Brain microvascular endothelial cell (primary cell): ENCODE measurements around the gene TRPV5.

Experiments used
- DNase-seq: peaks from one replicate; pipeline ENCODE4 v3.0.0-alpha.2; 2020
- H3K27ac ChIP-seq: fragments of 250-450 bp; sonication (Bioruptor Pico); 2 replicates; pipeline ENCODE4 v1.5.1; 2020; ENCODE audit warnings: mild to moderate bottlenecking, moderate library complexity
- H3K27me3 ChIP-seq: fragments of 250-450 bp; sonication (Bioruptor Pico); replicated peaks from 2 replicates; pipeline ENCODE4 v1.5.1; 2020; ENCODE audit warnings: mild to moderate bottlenecking
- H3K36me3 ChIP-seq: fragments of 250-450 bp; sonication (Bioruptor Pico); replicated peaks from 2 replicates; pipeline ENCODE4 v1.5.1; 2020; ENCODE audit warnings: mild to moderate bottlenecking
- H3K4me3 ChIP-seq: 2 replicates; pipeline ENCODE4 v1.5.1; 2011; ENCODE audit warnings: low read depth, mild to moderate bottlenecking, control low read depth, low read length, moderate library complexity
- in situ Hi-C: cut with HindIII; loops from 2 replicates; pipeline ENCODE4 v1.10.0; 2017; ENCODE audit warnings: low sequenced_read_pairs, low pct_ligation_motif_present
- TF ChIP-seq, protein P1 (sequence below): IDR thresholded peaks from 2 replicates; pipeline ENCODE4 v1.5.1; 2011; ENCODE audit warnings: low read depth, mild to moderate bottlenecking, moderate library complexity, low read length, control low read depth, inconsistent platforms; ENCODE audit errors: missing control alignments

TRPV5 gene

DNA sequence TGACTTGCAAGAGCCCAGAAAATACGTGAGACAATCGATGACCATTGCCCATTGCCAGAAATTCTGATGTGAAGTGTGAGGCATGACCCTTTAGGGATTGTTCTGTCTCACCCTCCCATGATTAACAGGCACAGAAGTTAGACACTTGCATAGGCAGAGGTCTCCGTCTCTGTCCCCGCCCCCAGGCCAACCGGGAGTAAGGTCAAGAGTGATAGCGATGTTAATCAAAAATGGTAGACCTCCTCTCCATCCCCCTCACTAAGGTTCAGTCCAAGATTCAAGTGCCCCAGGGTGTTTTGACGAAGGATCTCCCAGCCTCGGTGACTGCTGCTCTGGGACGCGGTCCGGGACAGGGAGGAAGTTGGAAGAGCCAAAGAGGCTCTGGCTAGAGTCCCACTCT, 25.3 kb downstream of the TRPV5 start:
- H3K4me3 ChIP-seq, result no peak overlapping the region
- H3K27ac ChIP-seq, result no peak overlapping the region
- in situ Hi-C loops, result no loop called here
- no peaks in the 10 kb centered on the region for H3K27me3 ChIP-seq
- DNase-seq, result no peak
- TF ChIP-seq, protein P1, sequence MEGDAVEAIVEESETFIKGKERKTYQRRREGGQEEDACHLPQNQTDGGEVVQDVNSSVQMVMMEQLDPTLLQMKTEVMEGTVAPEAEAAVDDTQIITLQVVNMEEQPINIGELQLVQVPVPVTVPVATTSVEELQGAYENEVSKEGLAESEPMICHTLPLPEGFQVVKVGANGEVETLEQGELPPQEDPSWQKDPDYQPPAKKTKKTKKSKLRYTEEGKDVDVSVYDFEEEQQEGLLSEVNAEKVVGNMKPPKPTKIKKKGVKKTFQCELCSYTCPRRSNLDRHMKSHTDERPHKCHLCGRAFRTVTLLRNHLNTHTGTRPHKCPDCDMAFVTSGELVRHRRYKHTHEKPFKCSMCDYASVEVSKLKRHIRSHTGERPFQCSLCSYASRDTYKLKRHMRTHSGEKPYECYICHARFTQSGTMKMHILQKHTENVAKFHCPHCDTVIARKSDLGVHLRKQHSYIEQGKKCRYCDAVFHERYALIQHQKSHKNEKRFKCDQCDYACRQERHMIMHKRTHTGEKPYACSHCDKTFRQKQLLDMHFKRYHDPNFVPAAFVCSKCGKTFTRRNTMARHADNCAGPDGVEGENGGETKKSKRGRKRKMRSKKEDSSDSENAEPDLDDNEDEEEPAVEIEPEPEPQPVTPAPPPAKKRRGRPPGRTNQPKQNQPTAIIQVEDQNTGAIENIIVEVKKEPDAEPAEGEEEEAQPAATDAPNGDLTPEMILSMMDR, result no peak
- H3K36me3 ChIP-seq, result no peaks in the 10 kb centered on the region

DNA sequence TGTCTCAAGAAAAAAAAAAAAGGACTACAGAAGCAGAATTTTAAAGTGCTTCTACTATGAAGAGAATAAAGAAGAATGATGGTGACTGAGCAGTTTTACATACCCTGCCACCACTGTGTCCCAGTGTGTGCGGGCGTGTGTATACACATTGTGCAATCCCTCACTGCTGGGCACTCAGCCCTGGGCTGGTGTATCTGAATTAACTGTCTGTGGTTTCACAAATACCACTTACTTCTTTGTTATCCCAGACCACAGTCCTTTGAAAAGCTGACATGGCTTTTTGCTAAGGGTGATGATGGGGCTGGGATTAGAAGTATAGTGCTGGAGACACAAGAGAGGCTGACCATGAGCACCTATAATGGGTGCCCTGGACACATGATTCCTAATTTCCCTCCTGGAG, 26.9 kb downstream of the TRPV5 start:
- Histone ChIP-seq H3K36me3 (no peaks in the 10 kb centered on the region), H3K27me3 (no peaks in the 10 kb centered on the region), H3K4me3 (no peak overlapping the region), H3K27ac (no peak overlapping the region)
- in situ Hi-C loops, result no loop called here
- DNase-seq, result no peak
- TF ChIP-seq, protein P1, result no peak

DNA sequence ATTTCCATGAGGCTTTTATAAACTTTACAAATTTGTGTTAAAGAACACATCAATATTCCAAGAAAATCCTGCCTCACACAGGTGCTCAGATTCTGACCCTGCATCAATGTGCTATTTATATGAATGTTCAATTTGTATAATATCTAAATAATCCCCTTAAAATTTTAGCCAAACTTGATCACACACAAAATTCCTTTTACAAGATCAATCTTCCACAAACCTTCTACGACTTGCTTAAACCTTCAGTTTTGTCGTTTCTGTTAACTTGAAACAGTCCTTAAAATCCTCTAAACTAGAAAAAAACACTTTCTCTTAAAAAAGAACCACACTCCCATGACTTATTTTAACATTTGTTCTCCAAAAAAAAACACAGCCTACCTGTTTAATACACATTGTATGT, 27.8 kb downstream of the TRPV5 start:
- H3K4me3 ChIP-seq, result no peak overlapping the region
- no peak overlapping the region for H3K27ac ChIP-seq
- H3K36me3 ChIP-seq, result no peaks in the 10 kb centered on the region
- TF ChIP-seq, protein P1, result no peak
- in situ Hi-C loops, result no loop called here
- H3K27me3 ChIP-seq, result no peaks in the 10 kb centered on the region
- DNase-seq, result no peak

DNA sequence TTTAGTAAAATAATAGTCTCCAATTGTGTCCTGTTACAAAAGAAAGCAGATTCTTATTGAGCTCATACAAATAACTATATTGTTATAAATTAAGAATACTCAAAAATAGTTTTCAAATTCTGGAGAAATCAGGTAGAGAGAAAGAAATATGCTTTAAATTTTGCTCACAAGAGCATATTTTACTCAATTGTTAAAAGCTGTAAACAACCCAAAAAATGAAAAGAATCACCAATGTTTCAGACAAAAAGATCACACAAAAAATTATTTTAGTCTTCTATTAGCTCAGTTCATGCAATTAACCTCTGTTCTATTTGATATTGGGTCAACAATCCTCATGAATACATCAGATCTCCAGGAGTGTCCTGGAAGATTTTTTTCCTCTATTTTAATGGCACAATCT, 29.4 kb downstream of the TRPV5 start:
- in situ Hi-C loops, result no loop called here
- H3K27me3 ChIP-seq, result no peaks in the 10 kb centered on the region
- no peak overlapping the region for H3K27ac ChIP-seq
- H3K4me3 ChIP-seq, result no peak overlapping the region
- TF ChIP-seq, protein P1, result no peak
- DNase-seq, result no peak
- H3K36me3 ChIP-seq, result no peaks in the 10 kb centered on the region

DNA sequence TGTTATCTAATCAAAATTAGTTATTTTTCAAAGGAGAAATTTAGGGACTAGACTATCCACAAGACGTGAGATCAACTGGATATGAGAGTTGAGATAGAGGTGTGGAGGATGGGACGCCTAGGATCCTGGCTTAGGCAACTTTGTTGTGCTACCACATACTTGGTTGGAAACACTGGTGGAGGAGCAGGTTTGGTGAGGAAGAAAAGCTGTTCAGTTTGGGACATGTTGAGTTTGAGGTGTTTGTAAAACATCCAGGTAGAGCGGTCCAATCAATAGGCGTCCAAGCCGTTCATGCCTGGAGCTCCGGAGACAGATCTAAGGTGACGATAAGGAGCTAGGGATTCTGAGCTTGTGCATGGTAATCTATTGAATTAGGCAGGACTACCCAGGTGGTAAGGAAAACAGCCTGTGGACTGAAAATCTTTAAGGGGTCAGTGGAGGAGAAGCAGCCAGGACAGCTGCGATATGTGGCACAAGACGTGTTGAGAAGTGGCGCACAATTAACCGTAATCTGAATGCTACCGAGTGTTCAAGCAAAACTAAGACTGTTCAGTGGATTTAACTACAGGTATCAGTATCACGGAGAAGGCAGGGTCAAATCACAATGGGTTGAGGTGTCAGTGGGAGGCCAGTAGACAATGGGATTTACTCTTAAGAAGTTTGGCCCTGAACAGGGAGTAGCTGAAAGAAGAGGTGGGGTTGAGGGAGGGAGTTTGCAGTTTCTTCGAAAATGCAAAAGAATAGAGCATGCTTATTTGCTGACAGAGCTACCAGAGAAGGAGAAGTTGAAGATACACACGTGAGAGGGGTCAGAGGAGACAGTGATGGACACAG, 31.9 kb downstream of the TRPV5 start:
- no peak overlapping the region for H3K27ac ChIP-seq
- H3K36me3 ChIP-seq, result no peaks in the 10 kb centered on the region
- H3K4me3 ChIP-seq, result no peak overlapping the region
- no peak for DNase-seq
- in situ Hi-C loops, result no loop called here
- TF ChIP-seq, protein P1, result no peak
- no peaks in the 10 kb centered on the region for H3K27me3 ChIP-seq

DNA sequence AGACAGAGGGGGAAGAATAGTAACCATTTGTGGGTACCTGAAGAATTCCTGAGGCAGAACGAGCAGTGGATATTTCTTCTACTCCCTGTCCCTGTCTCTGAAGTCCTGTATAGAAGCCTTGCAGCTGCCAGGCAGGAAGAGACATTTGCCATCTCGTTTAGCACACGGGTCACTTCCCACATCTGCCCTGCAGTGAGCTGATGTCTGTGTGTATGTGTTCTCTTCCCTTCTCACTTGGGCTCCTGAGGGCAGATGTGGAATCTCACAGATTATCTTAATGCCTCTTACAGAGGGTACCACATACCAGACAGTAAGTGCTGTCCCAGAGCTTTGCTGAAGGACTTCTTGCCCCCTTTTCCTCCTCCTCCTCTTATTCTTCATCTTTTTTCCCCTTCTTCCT, 33.9 kb downstream of the TRPV5 start:
- H3K27ac ChIP-seq, result no peak overlapping the region
- peaks cover 5% of the 10 kb centered on the region for H3K27me3 ChIP-seq
- TF ChIP-seq, protein P1, result no peak
- H3K4me3 ChIP-seq, result no peak overlapping the region
- DNase-seq, result no peak
- in situ Hi-C loops, result no loop called here
- H3K36me3 ChIP-seq, result no peaks in the 10 kb centered on the region
